ENCODE data around the gene KRT16.

GRCh38 chr17:41594363-41594915, 18.1 kb downstream of the KRT16 start:
- TF ChIP-seq POLR2A (IDR thresholded peaks at IDR 0.05; ENCODE audit: low read depth, low read length) (no peak), TAF1 (IDR thresholded peaks at IDR 0.05; ENCODE audit: borderline replicate concordance, low read depth, low read length) (no peak)
